Measurements from ENCODE around the gene PPP1CA. TPM values are rescaled to one million over a fixed set of nuclear protein-coding genes. Genes with fewer than 3 reads are reported as not detected.

PPP1CA gene
- total RNA-seq, 1 experiment from 2014 or later: 238 TPM

- H3K79me2 ChIP-seq (ENCODE audit: insufficient read depth, low read length): peaks cover 10% of the 10 kb centered on the region; the same call in 1 of the 2 replicates
- no peaks in the 10 kb centered on the region for H3K27me3 ChIP-seq (ENCODE audit: insufficient read depth, low read length)
- RAD21 ChIA-PET (ENCODE audit: low non-redundant PET in 1 of 2, low total read pairs in 2 of 2, uncharacterized antibody in 2 of 2, unreplicated experiment in 2 of 2): interaction anchor here (1.6 to 6.0 kb wide), 3 partner anchors 21 to 29 kb away, joined by 7 to 76 read pairs (median 20); partner anchors contain the start of gene CLCF1 (in 1 of the 2)
- H3K9me3 ChIP-seq (ENCODE audit: control insufficient read depth in 1 of 2, insufficient read depth in 1 of 2, low read depth in 1 of 2, low read length in 2 of 2): no peaks in the 10 kb centered on the region
- BruUV-seq (replicated peaks): TSS peak; percentile 81
- no peak for DNase-seq (ENCODE audit: low read depth, low spot score)
- H3K4me3 ChIP-seq (replicated peaks in 1 of 2; ENCODE audit: low read depth in 1 of 2, low read length in 2 of 2): peak overlapping the region; percentile 79 to 86
- peaks cover 47 to 80% of the 10 kb centered on the region in 2 experiments for H3K4me1 ChIP-seq (ENCODE audit: control insufficient read depth in 1 of 2, insufficient read depth in 2 of 2, low read length in 2 of 2)
- peak overlapping the region; percentile 93 for H3K4me2 ChIP-seq (ENCODE audit: low read length)
- no peaks in the 10 kb centered on the region for H3K36me3 ChIP-seq (ENCODE audit: control insufficient read depth in 1 of 2, insufficient read depth in 2 of 2, low read length in 2 of 2)
- POLR2A ChIA-PET: interaction anchor here (0.9 to 8.1 kb wide), 5 partner anchors 7 to 50 kb away, joined by 3 to 210 read pairs (median 3); partner anchors contain the start of genes CLCF1 and RAD9A
- no peak overlapping the region for H2AFZ ChIP-seq (ENCODE audit: low read depth, low read length, poor library complexity, severe bottlenecking)
- no peak for TF ChIP-seq CEBPB (IDR thresholded peaks at IDR 0.05; ENCODE audit: low read depth)
- no peak for TF ChIP-seq CBX3 (IDR thresholded peaks at IDR 0.05; ENCODE audit: low read depth)
- intact Hi-C loops (cut with micrococcal nuclease): loop anchor here (5.0 kb wide), 1 partner anchor 115 kb away; the partner anchor contains the start of gene TMEM134
- peak; percentile 4 for ATAC-seq
- H3K27ac ChIP-seq (ENCODE audit: low read depth, low read length): peak overlapping the region; percentile 95
- peak overlapping the region; percentile 84 for H3K9ac ChIP-seq (ENCODE audit: low read length)
- no peaks in the 10 kb centered on the region for H3K9me2 ChIP-seq (ENCODE audit: insufficient read depth)
- CTCF ChIA-PET: interaction anchor here (0.6 to 16.6 kb wide), 7 partner anchors 7 to 185 kb away, joined by 4 to 456 read pairs (median 9); partner anchors contain the start of genes CLCF1 and PPP1CA
- H4K20me1 ChIP-seq (ENCODE audit: insufficient read depth): no peaks in the 10 kb centered on the region
These were observed 48.9 kb downstream of the PPP1CA start for GRCh38 chr11:67352546-67353316.

GRCh38 chr11:67351275-67352005 is 50.2 kb downstream of the PPP1CA start:
- peak overlapping the region; percentile 34 for H3K9ac ChIP-seq (ENCODE audit: low read length)
- H3K27me3 ChIP-seq (ENCODE audit: insufficient read depth, low read length): no peaks in the 10 kb centered on the region
- no peak overlapping the region for H2AFZ ChIP-seq (ENCODE audit: low read depth, low read length, poor library complexity, severe bottlenecking)
- peak overlapping the region; percentile 14 for H3K27ac ChIP-seq (ENCODE audit: low read depth, low read length)
- no peaks in the 10 kb centered on the region for H4K20me1 ChIP-seq (ENCODE audit: insufficient read depth)
- peak overlapping the region in 1 of 2 experiments; percentile 9; a peak in 1 of 4 replicates for H3K4me3 ChIP-seq (replicated peaks in 1 of 2; ENCODE audit: low read depth in 1 of 2, low read length in 2 of 2)
- H3K9me3 ChIP-seq (ENCODE audit: control insufficient read depth in 1 of 2, insufficient read depth in 1 of 2, low read depth in 1 of 2, low read length in 2 of 2): no peaks in the 10 kb centered on the region
- intact Hi-C loops (cut with micrococcal nuclease): loop anchor here (1.0 to 5.0 kb wide), 3 partner anchors 31 to 155 kb away; partner anchors contain the start of gene TMEM134
- no peaks in the 10 kb centered on the region for H3K36me3 ChIP-seq (ENCODE audit: control insufficient read depth in 1 of 2, insufficient read depth in 2 of 2, low read length in 2 of 2)
- H3K4me1 ChIP-seq (ENCODE audit: control insufficient read depth in 1 of 2, insufficient read depth in 2 of 2, low read length in 2 of 2): peaks cover 39 to 77% of the 10 kb centered on the region in 2 experiments
- peak; percentile 62 for DNase-seq (ENCODE audit: low read depth, low spot score)
- peak overlapping the region; percentile 41 for H3K4me2 ChIP-seq (ENCODE audit: low read length)
- CTCF ChIA-PET: interaction anchor here (0.6 to 16.6 kb wide), 13 partner anchors 13 to 296 kb away, joined by 3 to 456 read pairs (median 4); partner anchors contain the start of genes ANKRD13D, CLCF1, PPP1CA and RAD9A
- peak; percentile 39 for ATAC-seq
- POLR2A ChIA-PET: interaction anchor here (1.1 to 8.1 kb wide), 2 partner anchors 24 to 35 kb away, joined by 3 to 210 read pairs; partner anchors contain the start of gene CLCF1
- H3K79me2 ChIP-seq (ENCODE audit: insufficient read depth, low read length): peaks cover 10% of the 10 kb centered on the region; the same call in 1 of the 2 replicates
- no peaks in the 10 kb centered on the region for H3K9me2 ChIP-seq (ENCODE audit: insufficient read depth)
- BruUV-seq (replicated peaks): no TSS peak
- RAD21 ChIA-PET (ENCODE audit: low non-redundant PET in 1 of 2, low total read pairs in 2 of 2, uncharacterized antibody in 2 of 2, unreplicated experiment in 2 of 2): interaction anchor here (0.5 to 2.2 kb wide), 5 partner anchors 22 to 90 kb away, joined by 3 to 20 read pairs (median 7); partner anchors contain the start of gene CLCF1 (in 1 of the 2)
- TF ChIP-seq POLR2AphosphoS5 (IDR thresholded peaks at IDR 0.05; ENCODE audit: low read depth, low read length) (peak; percentile 42; the same call in 1 of the 2 replicates), JUND (IDR thresholded peaks at IDR 0.05) (no peak), TCF7L2 (IDR thresholded peaks at IDR 0.05; ENCODE audit: borderline replicate concordance, extremely low read depth, insufficient read depth, insufficient read length) (no peak), SP1 (IDR thresholded peaks at IDR 0.05; ENCODE audit: low read depth) (no peak), FOSL1 (IDR thresholded peaks at IDR 0.05; ENCODE audit: low read depth) (no peak), CTCF (IDR thresholded peaks at IDR 0.05 in 2 of 3, conservative IDR thresholded peaks at IDR 0.05 in 1 of 3; ENCODE audit: borderline replicate concordance in 1 of 3, insufficient read depth in 1 of 3, low read depth in 2 of 3, low read length in 2 of 3) (peak in 2 of 3 experiments; percentile 90 to 94; a peak in 4 of 6 replicates), EZH2phosphoT487 (IDR thresholded peaks at IDR 0.05; ENCODE audit: borderline replicate concordance) (no peak), RAD21 (IDR thresholded peaks at IDR 0.05; ENCODE audit: low read depth) (no peak), ZFX (IDR thresholded peaks at IDR 0.05) (0 out of 2 replicates have a peak, but pooled peaks have one; percentile 19), YY1 (IDR thresholded peaks at IDR 0.05; ENCODE audit: extremely low read depth, insufficient replicate concordance, low read depth, low read length) (peak; percentile 52), EGR1 (IDR thresholded peaks at IDR 0.05; ENCODE audit: low read depth) (no peak), SRF (IDR thresholded peaks at IDR 0.05; ENCODE audit: low read depth) (no peak), ATF3 (IDR thresholded peaks at IDR 0.05) (no peak)
